ENCODE results near the gene CSF1. TPM values are rescaled to one million over a fixed set of nuclear protein-coding genes. Genes with fewer than 3 reads are reported as not detected.

CSF1 gene
- total and polyA plus RNA-seq, 9 donors: 13.1 to 57.6 (median 44.3) TPM

GRCh38 chr1:109969907-109970306, 59.3 kb downstream of the CSF1 start:
- no peaks in the 10 kb centered on the region for H3K36me3 ChIP-seq
- no peak for DNase-seq
- WGBS, 3 donors: 89 to 99% (median 90%) methylated on average over 3 of the region's 3 CpGs
- intact Hi-C loops (cut with DNase I): no loop called here
- H3K27ac ChIP-seq: no peak overlapping the region
- no peaks in the 10 kb centered on the region for H3K27me3 ChIP-seq
- no peak overlapping the region for H3K4me3 ChIP-seq
- H3K4me1 ChIP-seq (ENCODE audit: insufficient read depth): no peaks in the 10 kb centered on the region
- TF ChIP-seq EP300 (IDR thresholded peaks at IDR 0.05): no peak
- TF ChIP-seq CTCF (IDR thresholded peaks at IDR 0.05): no peak
- TF ChIP-seq POLR2A (IDR thresholded peaks at IDR 0.05): no peak
- H3K9me3 ChIP-seq: no peaks in the 10 kb centered on the region

GRCh38 chr1:109971559-109971958, 60.9 kb downstream of the CSF1 start:
- no peaks in the 10 kb centered on the region for H3K9me3 ChIP-seq
- H3K27ac ChIP-seq: no peak overlapping the region
- 18 to 35% (median 20%) methylated on average over 1 of the region's 1 CpG for WGBS, 3 donors
- TF ChIP-seq CTCF (IDR thresholded peaks at IDR 0.05) (no peak), EP300 (IDR thresholded peaks at IDR 0.05) (no peak), POLR2A (IDR thresholded peaks at IDR 0.05) (no peak)
- H3K36me3 ChIP-seq: no peaks in the 10 kb centered on the region
- H3K27me3 ChIP-seq: no peaks in the 10 kb centered on the region
- no peak for DNase-seq
- H3K4me3 ChIP-seq: no peak overlapping the region
- intact Hi-C loops (cut with DNase I): no loop called here
- H3K4me1 ChIP-seq (ENCODE audit: insufficient read depth): no peaks in the 10 kb centered on the region

GRCh38 chr1:109974191-109974590, 63.5 kb downstream of the CSF1 start:
- Histone ChIP-seq H3K9me3 (no peaks in the 10 kb centered on the region), H3K27ac (no peak overlapping the region), H3K27me3 (no peaks in the 10 kb centered on the region), H3K36me3 (no peaks in the 10 kb centered on the region), H3K4me1 (ENCODE audit: insufficient read depth) (peaks cover 2% of the 10 kb centered on the region), H3K4me3 (no peak overlapping the region)
- intact Hi-C loops (cut with DNase I): no loop called here
- no peak for DNase-seq
- TF ChIP-seq EP300 (IDR thresholded peaks at IDR 0.05): no peak
- TF ChIP-seq CTCF (IDR thresholded peaks at IDR 0.05): no peak
- no peak for TF ChIP-seq POLR2A (IDR thresholded peaks at IDR 0.05)
- WGBS, 3 donors: 93 to 95% (median 94%) methylated on average over 3 of the region's 3 CpGs

GRCh38 chr1:109975718-109976117, 65.1 kb downstream of the CSF1 start:
- H3K27ac ChIP-seq: no peak overlapping the region
- no peak for TF ChIP-seq EP300 (IDR thresholded peaks at IDR 0.05)
- TF ChIP-seq CTCF (IDR thresholded peaks at IDR 0.05): no peak
- TF ChIP-seq POLR2A (IDR thresholded peaks at IDR 0.05): no peak
- H3K9me3 ChIP-seq: no peaks in the 10 kb centered on the region
- intact Hi-C loops (cut with DNase I): no loop called here
- no peaks in the 10 kb centered on the region for H3K36me3 ChIP-seq
- H3K27me3 ChIP-seq: no peaks in the 10 kb centered on the region
- peaks cover 5% of the 10 kb centered on the region for H3K4me1 ChIP-seq (ENCODE audit: insufficient read depth)
- no peak for DNase-seq
- H3K4me3 ChIP-seq: no peak overlapping the region
- WGBS, 3 donors: 60 to 77% (median 70%) methylated on average over 3 of the region's 3 CpGs

GRCh38 chr1:109976762-109977161, 66.1 kb downstream of the CSF1 start:
- H3K36me3 ChIP-seq: no peaks in the 10 kb centered on the region
- no peak for TF ChIP-seq CTCF (IDR thresholded peaks at IDR 0.05)
- no peak for TF ChIP-seq POLR2A (IDR thresholded peaks at IDR 0.05)
- TF ChIP-seq EP300 (IDR thresholded peaks at IDR 0.05): no peak
- 96 to 99% (median 97%) methylated on average over 4 of the region's 4 CpGs for WGBS, 3 donors
- no peak overlapping the region for H3K27ac ChIP-seq
- intact Hi-C loops (cut with DNase I): no loop called here
- no peaks in the 10 kb centered on the region for H3K9me3 ChIP-seq
- peaks cover 5% of the 10 kb centered on the region for H3K4me1 ChIP-seq (ENCODE audit: insufficient read depth)
- no peak overlapping the region for H3K4me3 ChIP-seq
- no peaks in the 10 kb centered on the region for H3K27me3 ChIP-seq
- no peak for DNase-seq

All from ovary (tissue), 9 donors.